Psoas muscle (tissue), 8 donors: ENCODE data around the gene PACRG. TPM values are rescaled to one million over a fixed set of nuclear protein-coding genes. Genes with fewer than 3 reads are reported as not detected.

Experiments
- ATAC-seq, 4 donors: fragments of 200-7000 bp; cut with Tn5 transposase; one replicate each; pipeline ENCODE4 v1.9.1; 2020; ENCODE audit warnings: moderate library complexity in 3 of 4, mild to moderate bottlenecking in 2 of 4
- DNase-seq, 2 donors: peaks; one replicate each; pipeline ENCODE4 v3.0.0-alpha.2; 2020
- H3K27ac ChIP-seq: fragments of 200-600 bp; one replicate; pipeline ENCODE4 v1.8.0; 2022
- H3K27me3 ChIP-seq, 3 donors: fragments of 200-600 bp in 1 of 3; one replicate each; pipeline versions ENCODE4 v1.6.1 to v1.8.0; 2013 to 2022; ENCODE audit warnings: low read length in 2 of 3, mild to moderate bottlenecking in 2 of 3, moderate library complexity in 1 of 3; ENCODE audit not compliant: insufficient read depth in 3 of 3
- H3K36me3 ChIP-seq, 2 donors: fragments of 200-600 bp in 1 of 2; one replicate each; pipeline versions ENCODE4 v1.6.1 to v1.8.0; 2013 to 2022; ENCODE audit warnings: low read depth in 1 of 2, mild to moderate bottlenecking in 1 of 2, moderate library complexity in 1 of 2; ENCODE audit not compliant: insufficient read depth in 1 of 2
- H3K4me1 ChIP-seq: fragments of 200-600 bp; one replicate; pipeline ENCODE4 v1.8.0; 2022
- H3K4me3 ChIP-seq: fragments of 200-600 bp; one replicate; pipeline ENCODE4 v1.8.0; 2022; ENCODE audit warnings: mild to moderate bottlenecking
- H3K9me3 ChIP-seq: fragments of 200-600 bp; one replicate; pipeline ENCODE4 v1.8.0; 2022
- CTCF ChIP-seq: fragments of 200-600 bp; IDR thresholded peaks from one replicate; pipeline ENCODE4 v1.8.0; 2022; ENCODE audit warnings: antibody characterized with exemption
- WGBS, 3 donors: extraction: QIAGEN DNeasy Blood & Tissue Kit; methylation state at CpG; one replicate each; pipeline versions ENCODE4 v1.1.6 to v1.1.7; 2013; 5-methylcytosine and 5-hydroxymethylcytosine counted together
- intact Hi-C, 2 donors: fragments of 100-400 bp; cut with DNase I; formaldehyde crosslinking; loops; one replicate each; pipeline versions ENCODE4 v1.11.0 to v1.14.2; 2022
- polyA plus RNA-seq, 3 donors: library from polyadenylated mRNA; stranded (reverse); fragments of 200-250 nt; gene quantifications; one replicate each; pipeline ENCODE4 v1.2.3, GENCODE V29; 2013
- total RNA-seq, 4 donors: library from RNA; stranded (reverse); fragmentation: NEBNext Ultra II Directional in 2 of 4; extraction: Animal tissue kit (Norgen Biotek cat#: 25700) in 2 of 4; gene quantifications; one replicate each; pipeline versions ENCODE4 v1.2.1 to v1.2.4, GENCODE V29; 2021 to 2023
- donor health status: healthy with polysubstance abuse.
- donor health status: DM: no; HTN: no; CAD: no; lungs with moderate emphysema.
- donor health status: Bipolar disorder and iron deficiency.
- donor health status: healthy.
- donor health status: DM: yes; HTN: yes; CAD: no.
- donor health status: DM: no; HTN: no; CAD: no.
- donor health status: DM: no; HTN: no; CAD: no.
- donor health status: DM: yes; HTN: yes; CAD: no.

Gene PACRG
- total and polyA plus RNA-seq, 7 donors, result 0.17 to 3.1 (median 1.8) TPM

- ATAC-seq, result no peak
- intact Hi-C loops, result no loop called here
- no peak for TF ChIP-seq CTCF
- Histone ChIP-seq H3K36me3 (no peaks in the 10 kb centered on the region), H3K27me3 (no peaks in the 10 kb centered on the region), H3K9me3 (peaks cover 10% of the 10 kb centered on the region), H3K4me1 (no peaks in the 10 kb centered on the region), H3K27ac (no peak overlapping the region), H3K4me3 (no peak overlapping the region)
- no peak for DNase-seq
- 98 to 100% (median 100%) methylated on average over 1 of the region's 1 CpG for WGBS, 3 donors
Observed at GRCh38 chr6:163212123-163212522, 484.3 kb downstream of the PACRG start.

- Histone ChIP-seq H3K36me3 (no peaks in the 10 kb centered on the region), H3K9me3 (peaks cover 10% of the 10 kb centered on the region), H3K4me1 (no peaks in the 10 kb centered on the region), H3K27ac (no peak overlapping the region), H3K27me3 (no peaks in the 10 kb centered on the region), H3K4me3 (no peak overlapping the region)
- intact Hi-C loops, result no loop called here
- TF ChIP-seq CTCF, result no peak
- no peak for ATAC-seq
- 76 to 90% (median 86%) methylated on average over 1 of the region's 1 CpG for WGBS, 3 donors
- no peak for DNase-seq
Observed at GRCh38 chr6:163214259-163214658, 486.5 kb downstream of the PACRG start.

- 92 to 98% (median 93%) methylated on average over 5 of the region's 5 CpGs for WGBS, 3 donors
- ATAC-seq (no peak), DNase-seq (no peak)
- intact Hi-C loops, result no loop called here
- Histone ChIP-seq H3K4me1 (no peaks in the 10 kb centered on the region), H3K4me3 (no peak overlapping the region), H3K27ac (no peak overlapping the region), H3K36me3 (no peaks in the 10 kb centered on the region), H3K9me3 (no peaks in the 10 kb centered on the region), H3K27me3 (no peaks in the 10 kb centered on the region)
- no peak for TF ChIP-seq CTCF
Observed at GRCh38 chr6:163218361-163218894, 490.7 kb downstream of the PACRG start.

GRCh38 chr6:163226181-163226835 lies 498.5 kb downstream of the PACRG start:
- TF ChIP-seq CTCF, result no peak
- no peak for DNase-seq
- Histone ChIP-seq H3K9me3 (peaks cover 5% of the 10 kb centered on the region), H3K27me3 (no peaks in the 10 kb centered on the region), H3K4me3 (no peak overlapping the region), H3K36me3 (no peaks in the 10 kb centered on the region), H3K4me1 (no peaks in the 10 kb centered on the region), H3K27ac (no peak overlapping the region)
- no peak for ATAC-seq
- intact Hi-C loops, result no loop called here
- 86 to 94% (median 92%) methylated on average over 9 of the region's 9 CpGs for WGBS, 3 donors
